HG03103 (cell line): ENCODE data around the gene CROCC2.

ENCODE experiments used
- ATAC-seq: cut with Tn5 transposase; IDR thresholded peaks from one replicate; pipeline ENCODE4 v1.9.1; 2021; ENCODE audit warnings: low read depth; ENCODE audit not compliant: unreplicated experiment

CROCC2 gene

DNA sequence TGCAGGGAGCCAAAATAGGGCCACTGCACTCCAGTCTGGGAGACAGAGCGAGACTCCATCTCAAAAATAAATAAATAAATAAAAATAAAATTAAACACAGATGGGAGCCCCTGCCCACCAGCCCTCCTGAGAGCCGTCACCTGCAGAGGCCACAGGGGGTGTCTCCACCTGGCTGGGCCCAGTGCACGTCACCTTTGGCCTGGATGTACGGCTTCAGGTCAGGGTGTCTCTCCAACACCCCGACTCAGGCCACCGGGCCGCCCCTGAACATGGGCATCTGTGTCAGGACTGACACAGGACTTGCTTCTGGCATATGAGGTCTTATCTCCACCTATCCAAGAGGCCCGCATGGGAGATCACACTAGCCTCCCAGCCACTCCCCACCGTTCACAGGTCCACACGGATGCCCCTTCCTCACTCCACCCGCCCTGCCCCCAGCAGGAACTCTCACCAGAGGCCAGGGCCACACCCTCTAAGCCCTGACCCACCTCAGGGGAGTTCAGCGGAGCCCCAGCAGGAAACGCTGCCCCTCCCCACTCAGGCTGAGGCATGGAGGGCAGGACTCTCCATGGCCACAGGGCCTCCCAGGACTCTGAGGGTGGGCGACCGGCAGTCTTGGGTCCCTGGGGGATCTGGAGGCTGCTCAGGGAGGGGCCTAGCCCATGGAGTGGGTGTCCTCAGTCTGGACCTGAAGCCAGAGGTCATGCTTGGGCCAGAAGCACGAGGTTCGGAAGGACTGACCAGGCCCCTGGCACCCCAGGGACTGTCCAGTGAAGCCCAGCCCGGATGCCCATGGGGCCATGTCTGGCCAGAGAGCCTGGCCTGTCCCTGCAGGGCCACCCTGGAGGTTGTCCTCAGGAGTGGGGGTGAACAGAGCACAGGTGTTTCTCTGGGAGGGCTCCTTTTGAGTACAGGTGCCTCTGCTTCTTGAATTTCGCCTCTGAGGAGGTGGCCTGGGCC, 1.6 kb upstream of the CROCC2 start:
- no peak for ATAC-seq

DNA sequence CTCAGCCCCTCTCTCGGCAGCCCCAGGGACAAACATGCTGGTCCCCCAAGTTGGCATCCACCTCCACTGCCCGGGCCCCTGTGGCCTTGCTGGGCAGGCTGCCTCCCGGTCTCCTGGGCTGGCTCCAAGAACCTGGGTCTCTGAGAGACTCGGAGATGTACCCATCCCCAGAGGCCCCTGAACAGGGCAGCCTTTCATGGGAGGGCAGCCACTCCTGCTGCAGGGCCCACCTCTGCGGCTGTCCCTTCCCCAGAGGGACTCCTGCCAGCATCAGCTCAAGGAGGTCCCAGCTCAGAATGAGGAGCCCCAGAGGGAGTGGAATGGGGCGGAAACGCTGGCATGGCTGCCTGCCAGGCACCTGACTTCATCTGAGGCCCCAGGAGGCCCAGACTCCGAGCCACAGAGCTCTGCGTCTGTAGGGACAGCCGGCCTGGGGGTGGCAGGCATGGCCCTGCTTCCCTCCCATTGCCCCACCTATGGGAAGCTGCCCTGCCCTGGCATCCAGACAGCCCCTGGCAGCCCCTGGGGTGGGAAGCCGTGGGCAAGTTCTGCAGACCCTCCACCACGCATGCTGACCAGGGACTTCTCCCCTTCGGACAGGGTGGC, 857 bp upstream of the CROCC2 start:
- no peak for ATAC-seq

DNA sequence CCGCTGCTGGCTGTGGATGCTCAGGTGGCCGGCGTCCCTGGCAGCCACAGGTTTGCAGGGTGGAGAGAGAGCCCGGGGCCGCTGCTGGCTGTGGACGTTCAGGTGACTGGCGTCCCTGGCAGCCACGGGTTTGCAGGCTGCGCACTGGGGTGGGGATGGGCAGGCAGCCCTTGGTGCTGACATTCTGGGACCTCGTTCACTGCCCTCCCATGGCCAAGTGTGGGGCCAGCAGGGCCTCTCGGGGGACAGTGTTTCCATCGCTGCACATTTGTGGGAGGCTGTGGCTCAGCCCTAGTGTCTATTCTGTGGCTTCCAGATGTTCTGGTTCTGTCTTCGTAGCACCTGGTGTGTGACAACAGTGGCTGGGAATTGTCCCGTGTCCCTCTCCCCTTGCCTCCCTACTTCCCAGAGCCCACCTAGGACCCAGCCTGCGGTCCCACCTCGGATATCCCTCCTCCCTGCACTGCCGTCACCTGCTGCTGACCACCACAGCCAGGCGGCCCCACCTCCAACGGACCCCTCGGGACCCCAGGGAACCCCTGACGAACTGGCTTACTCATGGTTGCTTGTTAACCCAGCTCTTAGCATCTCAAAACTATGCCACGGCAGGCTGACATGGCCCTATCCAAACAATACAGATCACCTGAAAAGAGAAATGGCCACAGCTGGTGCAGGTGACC, 915 bp downstream of the CROCC2 start:
- ATAC-seq = no peak

DNA sequence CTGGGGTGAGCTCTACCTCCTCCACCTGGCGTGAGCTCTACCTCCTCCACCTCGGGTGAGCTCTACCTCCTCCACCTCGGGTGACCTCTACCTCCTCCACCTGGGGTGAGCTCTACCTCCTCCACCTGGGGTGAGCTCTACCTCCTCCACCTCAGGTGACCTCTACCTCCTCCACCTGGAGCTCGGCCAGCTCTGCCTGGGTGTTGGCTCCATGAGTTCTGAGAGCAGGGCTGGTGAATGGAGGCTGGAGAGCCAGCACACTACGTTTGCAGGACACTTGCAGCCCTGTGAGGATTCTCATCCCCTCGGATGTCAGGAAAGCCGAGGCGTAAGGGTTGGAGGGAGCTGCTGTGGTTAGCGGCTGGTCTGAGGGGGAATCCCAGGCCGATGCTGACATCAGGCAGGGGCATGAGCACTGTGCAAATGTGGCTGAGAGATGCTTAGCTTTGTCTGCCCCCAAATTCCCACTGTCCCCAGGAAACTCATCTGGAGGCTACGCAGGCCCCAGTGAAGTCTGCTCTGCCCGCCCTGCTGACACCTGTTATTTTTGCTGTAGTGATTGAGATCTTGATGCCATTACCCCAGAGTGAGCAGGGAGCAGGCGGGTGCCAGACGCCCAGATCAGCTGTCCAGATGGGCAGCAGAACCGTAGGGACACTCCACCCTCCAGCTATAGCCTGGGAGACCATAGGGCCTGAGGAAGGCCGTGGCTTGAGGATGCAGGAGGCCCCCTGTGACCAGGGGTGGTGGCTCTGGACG, 3.3 kb downstream of the CROCC2 start:
- no peak for ATAC-seq

DNA sequence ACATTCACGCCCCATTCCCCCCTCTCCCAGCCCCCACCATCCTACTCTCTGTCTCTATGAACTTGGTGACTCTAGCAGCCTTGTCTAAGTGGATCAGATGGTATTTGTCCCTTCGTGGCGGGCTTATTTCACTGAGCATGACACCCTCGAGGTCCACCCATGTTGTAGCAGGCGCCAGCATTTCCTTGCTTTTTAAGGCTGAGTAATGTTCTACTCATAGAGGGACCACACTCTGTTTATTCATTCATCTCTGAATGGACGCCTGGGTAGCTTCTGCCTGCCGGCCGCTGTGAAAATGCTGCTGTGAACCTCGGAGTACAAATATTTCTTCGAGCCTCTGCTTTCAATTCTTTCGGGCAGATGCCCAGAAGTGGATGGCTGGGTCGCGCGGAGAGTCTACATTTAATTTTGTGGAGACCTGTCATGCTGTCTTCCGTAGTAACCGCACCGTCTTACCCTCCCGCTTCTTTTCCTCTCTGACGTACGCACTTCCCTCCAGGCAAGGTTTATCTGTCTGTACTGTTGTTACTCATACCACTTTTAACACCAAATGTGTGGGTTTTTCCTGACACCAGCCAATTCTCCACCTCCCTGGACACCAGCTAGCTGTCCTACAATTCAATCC, 5.6 kb downstream of the CROCC2 start:
- ATAC-seq = no peak

DNA sequence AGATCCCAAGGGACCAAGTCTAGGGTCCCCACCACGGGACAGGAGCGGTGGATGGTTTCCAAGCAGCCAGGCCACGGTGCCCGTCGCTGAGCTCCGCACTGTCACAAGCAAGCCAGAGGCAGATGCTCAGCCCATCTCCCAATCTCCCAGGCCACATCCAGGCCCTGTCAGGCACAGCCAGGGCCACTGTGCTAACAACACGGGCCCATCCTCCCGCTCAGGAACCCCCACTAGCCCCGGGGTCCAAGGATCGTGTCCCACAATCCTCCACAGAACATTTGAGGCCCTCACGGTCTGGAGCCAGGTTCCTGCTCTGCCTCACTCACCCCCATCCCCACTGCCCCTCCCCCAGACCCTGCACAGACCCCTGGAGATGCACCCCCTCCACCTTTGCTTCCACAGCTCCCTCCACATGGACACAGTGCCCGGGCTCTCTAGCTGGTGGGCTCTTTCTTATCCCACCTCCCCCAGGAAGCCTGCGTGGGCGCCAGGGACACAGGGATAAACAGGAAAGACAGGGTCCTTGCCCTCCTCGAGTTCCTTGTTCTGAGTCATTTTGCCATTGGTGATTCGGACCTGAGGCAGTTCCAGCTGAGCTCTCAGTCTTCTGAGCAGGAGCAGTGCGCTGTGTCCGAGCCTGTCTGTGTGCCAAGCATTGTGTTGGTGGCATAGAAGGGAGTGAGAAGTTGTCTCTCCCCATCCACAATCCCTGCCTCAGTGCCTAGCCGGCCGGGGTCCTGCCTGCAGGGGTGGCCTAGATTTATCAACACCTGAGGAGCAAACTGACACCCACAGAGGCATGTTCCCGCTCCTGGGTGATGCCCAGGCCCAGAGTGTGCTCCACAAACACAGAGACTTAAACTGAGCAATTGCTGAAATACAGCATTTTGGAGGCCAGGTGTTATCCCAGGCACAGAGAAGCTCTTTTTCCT, 7.0 kb downstream of the CROCC2 start:
- ATAC-seq = no peak

DNA sequence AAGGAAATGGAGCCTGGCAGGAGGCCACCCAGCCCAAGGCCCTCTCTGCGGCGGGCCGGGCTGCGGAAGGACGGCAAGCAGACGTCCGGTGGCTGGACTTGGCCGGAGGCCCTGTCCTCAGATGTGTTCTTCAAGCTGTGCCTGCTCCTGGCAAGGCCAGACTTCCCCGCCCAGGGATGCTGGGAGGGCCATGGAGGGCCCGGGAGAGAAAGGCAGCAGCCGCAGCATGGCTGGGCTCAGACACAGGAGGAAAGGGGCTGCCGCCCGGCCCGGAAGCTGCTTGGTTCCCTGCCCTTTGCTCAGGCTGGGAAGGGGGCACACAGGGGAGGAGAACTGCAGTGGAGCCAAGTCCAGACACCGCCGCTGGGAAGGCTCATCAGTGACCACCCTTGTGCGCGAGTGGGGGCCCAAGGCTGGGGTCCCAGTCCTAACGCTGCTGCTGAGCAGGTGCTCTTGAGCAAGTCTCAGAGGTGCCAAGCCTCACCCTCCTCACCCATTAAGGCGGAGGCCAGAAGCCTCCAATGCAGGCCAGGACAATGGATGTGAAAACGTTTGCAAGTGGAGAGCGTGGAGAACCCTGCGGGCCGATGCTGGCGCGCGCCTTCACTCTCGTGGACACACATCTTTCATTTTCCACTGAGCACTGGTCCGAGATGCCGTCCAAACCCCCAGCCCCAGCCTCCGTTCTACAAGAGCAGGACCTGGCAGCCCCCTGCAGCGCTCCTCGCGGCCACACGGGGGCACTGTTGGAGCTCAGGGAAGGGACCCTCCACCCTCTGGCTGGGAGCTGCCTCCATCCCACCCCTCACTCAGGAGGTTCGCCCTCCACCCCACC, 7.9 kb downstream of the CROCC2 start:
- ATAC-seq = no peak

DNA sequence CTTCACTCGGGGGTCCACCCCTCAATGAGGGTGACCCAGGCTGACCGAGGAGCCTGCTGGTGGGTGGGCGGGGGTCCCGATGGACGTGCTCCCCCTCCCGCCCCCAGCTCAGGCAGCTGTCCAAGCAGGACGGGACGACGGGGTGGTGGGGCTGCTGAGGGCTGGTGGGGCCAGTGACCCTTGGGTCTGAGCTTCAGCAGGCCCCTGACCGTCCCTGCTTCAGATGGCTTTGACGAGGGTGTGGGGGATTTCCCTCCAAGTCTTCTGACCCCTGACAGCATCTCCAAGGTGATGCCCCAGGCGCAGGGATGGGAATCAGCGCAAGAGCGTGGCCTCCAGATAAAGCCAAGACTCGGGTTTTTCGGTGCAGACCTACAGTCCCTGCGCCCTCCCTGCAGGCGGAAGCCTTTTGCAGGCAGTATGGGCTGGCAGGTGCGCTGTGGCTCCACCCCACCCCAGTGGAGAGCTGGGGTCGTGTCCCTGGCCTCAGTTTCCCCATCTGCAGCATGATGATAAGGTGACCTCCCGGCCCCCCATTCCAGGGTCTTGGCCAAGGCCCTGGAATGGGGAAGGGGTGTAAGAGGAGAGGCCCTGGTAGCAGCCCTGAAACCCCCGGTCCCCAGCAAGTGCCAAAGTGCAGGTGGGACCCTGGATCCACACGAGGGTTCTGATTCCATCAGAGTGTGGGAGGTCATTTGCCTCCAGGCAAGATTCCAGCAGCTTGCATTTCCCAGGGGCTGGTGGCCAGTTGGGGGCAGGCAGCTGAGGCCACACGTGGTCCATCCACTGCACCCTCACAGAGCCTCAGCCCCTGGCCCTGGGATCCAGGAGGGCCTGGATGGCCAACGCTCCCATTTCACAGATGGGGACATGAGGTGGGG, 8.7 kb downstream of the CROCC2 start:
- ATAC-seq = no peak

DNA sequence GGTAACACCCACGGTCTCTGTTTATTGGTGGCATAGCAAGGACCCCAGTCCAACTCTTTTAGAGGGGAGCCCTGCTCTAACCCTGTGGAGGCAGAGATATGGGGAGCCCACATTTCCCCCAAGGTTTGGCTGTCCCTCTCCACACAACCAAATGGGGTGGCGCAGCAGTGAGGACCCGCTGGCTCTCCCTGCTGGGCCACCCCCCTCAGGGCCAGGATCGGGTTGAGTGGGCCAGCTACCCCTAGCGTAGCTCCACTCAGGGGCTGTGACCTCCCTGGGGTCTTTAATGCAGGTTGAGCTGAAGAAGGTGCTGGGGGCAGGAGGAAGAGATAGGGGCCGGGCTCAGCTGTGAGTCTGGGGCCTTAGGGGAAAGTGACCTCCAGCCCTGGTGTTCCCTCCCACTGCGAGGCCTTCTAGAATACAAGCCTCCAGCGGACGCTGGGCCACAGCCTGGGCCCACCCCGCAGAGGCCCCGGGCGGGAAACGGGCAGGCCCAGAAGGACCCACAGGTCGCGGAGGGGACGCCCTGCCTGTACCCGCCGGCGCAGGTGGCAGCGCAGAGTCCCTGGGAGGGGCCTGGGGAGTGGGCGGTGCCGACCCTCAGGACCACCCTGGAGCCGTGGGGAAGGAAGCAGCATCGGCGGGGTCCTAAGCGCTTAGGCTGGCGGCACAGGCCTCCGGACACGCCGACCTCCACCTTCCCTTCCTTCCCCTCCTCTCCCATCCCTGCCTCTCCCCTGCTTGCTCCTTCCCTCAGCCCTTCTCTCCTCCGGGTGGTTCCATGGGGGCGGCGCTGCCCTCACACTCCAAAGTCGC, 9.6 kb downstream of the CROCC2 start:
- no peak for ATAC-seq

DNA sequence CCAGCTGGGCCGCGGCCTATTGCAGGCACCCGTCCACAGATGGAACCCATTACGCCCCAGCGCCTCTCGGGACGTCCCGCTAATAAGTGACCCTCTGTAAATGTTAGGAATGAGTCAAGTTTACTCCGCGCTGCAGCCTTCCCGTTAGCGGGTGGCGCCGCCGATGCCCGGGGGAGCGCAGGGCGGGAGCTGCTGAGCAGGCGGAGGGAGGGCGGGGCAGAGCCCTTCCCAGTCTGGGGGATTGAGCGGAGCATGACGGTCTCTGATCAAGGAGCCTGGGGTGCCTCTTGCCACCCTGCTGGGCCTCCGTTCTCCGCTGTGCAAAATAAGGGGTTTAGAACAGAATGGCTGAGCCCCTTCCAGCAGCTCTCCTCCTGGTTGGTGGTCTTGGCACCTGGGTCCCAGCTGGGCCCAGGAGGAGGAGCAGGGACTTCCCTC, 10.5 kb downstream of the CROCC2 start:
- no peak for ATAC-seq

DNA sequence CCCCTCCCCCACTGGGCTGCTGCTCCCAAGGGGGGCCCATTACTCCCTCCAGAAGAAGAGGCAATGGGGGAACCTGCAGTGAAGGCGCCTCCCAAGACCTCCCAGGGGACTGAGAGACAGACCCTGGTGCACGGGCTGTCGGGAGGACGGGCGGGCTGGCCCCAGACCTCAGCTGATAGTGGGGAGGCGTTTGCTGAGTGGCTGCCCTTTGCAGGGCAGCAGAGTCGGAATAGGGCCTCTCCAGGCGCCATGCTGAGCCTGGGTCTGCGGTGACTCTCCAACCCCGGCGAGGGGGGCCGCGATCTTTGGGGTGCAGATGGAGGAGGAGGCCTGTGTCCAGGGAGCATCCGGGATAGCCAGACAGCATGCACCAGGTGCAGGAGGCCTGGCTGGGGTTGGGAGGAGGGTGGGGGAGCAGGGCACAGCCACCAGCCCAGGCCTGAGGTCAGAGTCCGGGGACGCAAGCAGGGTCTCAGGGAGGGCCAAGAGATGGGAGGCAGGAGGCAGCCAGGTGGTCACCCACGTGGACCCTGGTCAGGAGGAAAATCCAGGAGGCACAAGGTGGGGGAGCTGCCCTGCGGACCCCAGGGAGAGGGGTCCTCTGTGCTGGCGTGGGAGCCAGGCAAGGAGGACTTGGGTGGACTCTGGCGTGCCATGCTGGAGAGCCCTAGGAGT, 11.0 kb downstream of the CROCC2 start:
- ATAC-seq = no peak

DNA sequence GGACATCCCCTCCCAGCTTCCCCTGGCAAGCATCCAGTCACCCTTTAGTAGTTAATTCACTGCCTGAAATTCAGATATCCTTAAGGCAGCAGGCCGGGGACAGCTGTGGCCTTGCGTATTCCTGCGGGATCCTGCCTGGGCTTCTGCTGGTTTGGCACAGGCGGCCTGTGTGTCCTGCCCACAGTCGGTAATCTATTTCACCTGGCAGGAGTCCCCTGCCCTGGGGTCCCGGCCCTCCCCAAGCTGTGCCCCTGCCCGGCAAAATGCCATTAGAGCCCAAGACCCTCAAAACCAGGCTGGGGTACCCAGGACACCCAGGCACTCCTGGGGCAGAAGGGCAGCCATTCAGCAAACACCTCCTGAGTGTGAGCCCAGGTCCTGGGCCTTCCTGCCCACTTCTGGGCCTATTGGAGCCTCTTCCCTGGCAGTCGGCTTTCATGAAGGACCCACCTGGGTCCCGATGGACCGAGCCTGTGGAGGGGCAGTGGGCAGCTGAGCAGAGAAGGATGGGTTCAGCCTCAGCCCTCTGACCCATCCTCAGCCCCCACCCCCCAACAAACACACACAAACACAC, 11.6 kb downstream of the CROCC2 start:
- ATAC-seq = no peak

DNA sequence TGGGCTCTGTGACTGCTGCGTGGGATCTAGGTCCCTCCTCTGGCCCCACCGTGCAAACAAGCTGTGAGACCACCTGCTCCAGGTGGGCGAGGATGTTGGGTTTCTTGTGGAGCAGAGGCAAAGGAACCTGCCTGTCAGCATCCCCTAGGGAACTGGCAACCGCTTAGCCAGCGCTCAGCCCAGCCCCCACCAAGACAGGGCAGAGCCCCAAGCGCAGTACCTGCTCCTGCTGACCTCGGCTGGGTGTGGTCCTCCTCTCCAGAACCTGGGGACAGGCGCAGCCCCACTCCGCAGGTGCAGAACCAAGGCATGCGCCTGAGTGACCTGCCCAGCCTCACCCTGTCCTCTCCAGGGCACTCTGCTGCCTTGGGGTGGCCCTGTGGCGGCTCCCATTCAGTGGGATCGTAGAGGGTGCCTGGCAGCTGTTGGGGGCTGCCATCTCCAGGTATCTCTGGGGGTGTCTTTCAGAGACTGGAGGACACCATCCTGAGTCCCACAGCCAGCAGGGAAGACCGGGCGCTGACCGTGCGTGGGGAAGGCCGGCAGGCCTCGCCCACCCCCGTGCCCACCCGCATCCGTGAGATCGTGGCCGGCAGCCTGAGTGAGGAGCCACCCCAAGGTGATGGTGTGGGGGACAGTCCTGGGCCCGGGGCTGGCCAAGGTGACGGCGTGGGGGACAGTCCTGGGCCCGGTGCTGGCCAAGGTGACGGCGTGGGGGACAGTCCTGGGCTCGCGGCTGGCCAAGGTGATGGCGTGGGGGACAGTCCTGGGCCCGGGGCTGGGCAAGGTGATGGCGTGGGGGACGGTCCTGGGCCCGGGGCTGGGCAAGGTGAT, 12.3 kb downstream of the CROCC2 start:
- ATAC-seq = no peak

DNA sequence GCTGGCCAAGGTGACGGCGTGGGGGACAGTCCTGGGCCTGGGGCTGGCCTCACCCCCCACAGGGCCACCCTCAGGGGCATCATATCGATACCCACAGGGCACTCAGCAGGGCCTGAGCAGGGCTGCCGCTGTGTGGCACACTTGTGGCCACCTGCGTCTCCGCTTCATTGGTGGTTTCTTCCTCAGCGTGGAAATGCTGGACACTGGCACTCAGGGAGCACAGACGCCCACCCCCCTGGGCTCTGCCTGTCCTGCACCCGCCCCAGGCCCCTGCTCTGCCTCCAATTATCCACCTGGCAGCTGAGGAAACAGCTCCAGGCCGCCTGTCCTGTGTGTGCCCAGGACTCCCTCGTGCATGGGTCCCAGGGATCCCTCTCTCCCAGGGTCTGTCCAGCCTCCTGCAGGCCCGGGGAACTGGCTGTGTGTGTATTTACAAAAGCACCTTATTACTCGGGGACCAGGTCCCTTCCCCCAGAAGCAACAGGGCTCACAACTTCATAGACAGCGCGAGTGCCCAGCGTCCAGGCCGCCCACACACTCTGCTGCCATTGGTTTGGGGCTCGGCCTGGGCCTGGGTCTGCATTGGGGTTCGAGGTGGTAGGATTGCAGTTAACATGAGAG, 13.1 kb downstream of the CROCC2 start:
- no peak for ATAC-seq
